Thoracic aorta (tissue), 2 donors: ENCODE data around the gene ABCF3. TPM values are rescaled to one million over a fixed set of nuclear protein-coding genes. Genes with fewer than 3 reads are reported as not detected.

Experiments used
- ATAC-seq: fragments of 150-250 bp; one replicate; pipeline ENCODE4 v1.8.0; 2017; ENCODE audit warnings: low read depth; ENCODE audit not compliant: insufficient number of reproducible peaks, low FRiP score
- DNase-seq: peaks from one replicate; pipeline ENCODE4 v3.0.0-alpha.2; 2020; ENCODE audit warnings: low spot score
- H3K27ac ChIP-seq, 2 donors: fragments of 200-600 bp; sonication (generic); 1 replicate in 1 of 2; 2 replicates in 1 of 2; pipeline ENCODE4 v1.5.1; 2016; ENCODE audit warnings: mild to moderate bottlenecking in 2 of 2, moderate library complexity in 2 of 2
- H3K27me3 ChIP-seq: fragments of 200-600 bp; sonication (generic); replicated peaks from 2 replicates; pipeline ENCODE4 v1.6.0; 2016; ENCODE audit warnings: mild to moderate bottlenecking; ENCODE audit not compliant: insufficient read depth
- H3K36me3 ChIP-seq: fragments of 200-600 bp; sonication (generic); one replicate; pipeline ENCODE4 v1.5.1; 2016
- H3K4me1 ChIP-seq, 2 donors: fragments of 200-600 bp; sonication (generic); 1 replicate in 1 of 2; 2 replicates in 1 of 2; pipeline versions ENCODE4 v1.5.1 to v1.6.0; 2016; ENCODE audit warnings: low read depth in 2 of 2, mild to moderate bottlenecking in 1 of 2; ENCODE audit not compliant: control insufficient read depth in 1 of 2
- H3K4me3 ChIP-seq: fragments of 200-600 bp; sonication (generic); 2 replicates; pipeline ENCODE4 v1.5.1; 2016; ENCODE audit warnings: mild to moderate bottlenecking
- H3K9me3 ChIP-seq: fragments of 200-600 bp; sonication (generic); 2 replicates; pipeline ENCODE4 v1.5.1; 2016
- total RNA-seq, 2 donors: library from RNA; depleted of rRNA; stranded (reverse); fragments of >200 nt; gene quantifications; one replicate each; pipeline versions ENCODE4 v1.1.0 to v1.2.3, GENCODE V29; 2016
- TF ChIP-seq, protein P1 (sequence below): fragments of 200-600 bp; sonication (generic); IDR thresholded peaks from one replicate; pipeline ENCODE4 v1.5.1; 2019; ENCODE audit warnings: antibody characterized with exemption

ABCF3 gene
- total RNA-seq, 2 donors from 2014 or later = 50.2 to 62.1 TPM

GRCh38 chr3:184198509-184198908 lies 12.5 kb downstream of the ABCF3 start:
- Histone ChIP-seq H3K4me3 (no peak overlapping the region), H3K27ac (no peak overlapping the region), H3K4me1 (no peaks in the 10 kb centered on the region), H3K27me3 (no peaks in the 10 kb centered on the region), H3K36me3 (peaks cover 14% of the 10 kb centered on the region), H3K9me3 (no peaks in the 10 kb centered on the region)
- DNase-seq (no peak), ATAC-seq (no peak)
- TF ChIP-seq, protein P1, sequence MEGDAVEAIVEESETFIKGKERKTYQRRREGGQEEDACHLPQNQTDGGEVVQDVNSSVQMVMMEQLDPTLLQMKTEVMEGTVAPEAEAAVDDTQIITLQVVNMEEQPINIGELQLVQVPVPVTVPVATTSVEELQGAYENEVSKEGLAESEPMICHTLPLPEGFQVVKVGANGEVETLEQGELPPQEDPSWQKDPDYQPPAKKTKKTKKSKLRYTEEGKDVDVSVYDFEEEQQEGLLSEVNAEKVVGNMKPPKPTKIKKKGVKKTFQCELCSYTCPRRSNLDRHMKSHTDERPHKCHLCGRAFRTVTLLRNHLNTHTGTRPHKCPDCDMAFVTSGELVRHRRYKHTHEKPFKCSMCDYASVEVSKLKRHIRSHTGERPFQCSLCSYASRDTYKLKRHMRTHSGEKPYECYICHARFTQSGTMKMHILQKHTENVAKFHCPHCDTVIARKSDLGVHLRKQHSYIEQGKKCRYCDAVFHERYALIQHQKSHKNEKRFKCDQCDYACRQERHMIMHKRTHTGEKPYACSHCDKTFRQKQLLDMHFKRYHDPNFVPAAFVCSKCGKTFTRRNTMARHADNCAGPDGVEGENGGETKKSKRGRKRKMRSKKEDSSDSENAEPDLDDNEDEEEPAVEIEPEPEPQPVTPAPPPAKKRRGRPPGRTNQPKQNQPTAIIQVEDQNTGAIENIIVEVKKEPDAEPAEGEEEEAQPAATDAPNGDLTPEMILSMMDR = no peak

- H3K4me1 ChIP-seq = no peaks in the 10 kb centered on the region
- no peaks in the 10 kb centered on the region for H3K9me3 ChIP-seq
- no peaks in the 10 kb centered on the region for H3K36me3 ChIP-seq
- ATAC-seq = no peak
- no peak for DNase-seq
- no peak overlapping the region for H3K27ac ChIP-seq
- TF ChIP-seq, protein P1 = no peak
- no peaks in the 10 kb centered on the region for H3K27me3 ChIP-seq
- H3K4me3 ChIP-seq = no peak overlapping the region
These were observed 14.8 kb downstream of the ABCF3 start for GRCh38 chr3:184200825-184201224.

DNA sequence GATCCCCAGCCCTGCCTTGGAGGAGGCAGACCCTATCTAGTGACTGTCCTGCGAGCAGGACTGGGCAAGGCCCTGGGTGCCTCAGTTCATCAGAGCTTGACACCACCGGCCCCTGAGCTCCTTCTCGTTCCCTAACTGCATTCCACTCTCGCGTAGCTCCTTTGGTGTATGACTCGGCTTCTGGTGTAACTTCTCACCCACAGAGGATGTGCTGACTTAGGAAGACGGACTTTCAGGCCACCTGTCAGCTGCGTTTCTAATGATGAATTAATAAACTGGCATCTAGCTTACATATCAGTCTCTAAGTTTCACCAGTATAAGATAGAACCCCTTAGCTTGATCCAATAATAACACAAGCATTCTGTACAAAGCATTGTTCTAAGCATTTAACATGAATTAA lies 17.5 kb downstream of the ABCF3 start:
- TF ChIP-seq, protein P1 = no peak
- Histone ChIP-seq H3K9me3 (no peaks in the 10 kb centered on the region), H3K27me3 (no peaks in the 10 kb centered on the region), H3K27ac (no peak overlapping the region), H3K4me3 (no peak overlapping the region), H3K4me1 (no peaks in the 10 kb centered on the region), H3K36me3 (no peaks in the 10 kb centered on the region)
- DNase-seq (no peak), ATAC-seq (no peak)

- H3K27me3 ChIP-seq = no peaks in the 10 kb centered on the region
- DNase-seq (no peak), ATAC-seq (no peak)
- H3K36me3 ChIP-seq = no peaks in the 10 kb centered on the region
- no peak overlapping the region for H3K27ac ChIP-seq
- TF ChIP-seq, protein P1 = no peak
- no peaks in the 10 kb centered on the region for H3K4me1 ChIP-seq
- H3K9me3 ChIP-seq = no peaks in the 10 kb centered on the region
- no peak overlapping the region for H3K4me3 ChIP-seq
These were observed 23.3 kb downstream of the ABCF3 start for GRCh38 chr3:184209146-184209923.

- Histone ChIP-seq H3K4me3 (no peak overlapping the region), H3K27ac (no peak overlapping the region), H3K27me3 (no peaks in the 10 kb centered on the region), H3K36me3 (no peaks in the 10 kb centered on the region), H3K4me1 (no peaks in the 10 kb centered on the region), H3K9me3 (no peaks in the 10 kb centered on the region)
- ATAC-seq = no peak
- TF ChIP-seq, protein P1 = no peak
- DNase-seq = no peak
These were observed 25.3 kb downstream of the ABCF3 start for GRCh38 chr3:184211297-184211696.
